Measurements from ENCODE around the gene KCNIP3. TPM values are rescaled to one million over a fixed set of nuclear protein-coding genes. Genes with fewer than 3 reads are reported as not detected.

KCNIP3 gene
- total and polyA plus RNA-seq, 4 donors = 1.8 to 2.7 (median 2.1) TPM

- DNase-seq = no peak
- peaks cover 0 to 4% (median 0%) of the 10 kb centered on the region in 5 donors for H3K4me1 ChIP-seq (ENCODE audit: control insufficient read depth in 5 of 5, insufficient read depth in 5 of 5, low read length in 5 of 5)
Measured at GRCh38 chr2:95310216-95310615, 13.1 kb downstream of the KCNIP3 start.

GRCh38 chr2:95310651-95311050 is 13.5 kb downstream of the KCNIP3 start:
- Histone ChIP-seq H3K4me3 (no peak overlapping the region), H3K9ac (ENCODE audit: insufficient read depth in 1 of 2, low read length in 2 of 2) (no peak overlapping the region), H3K27ac (ENCODE audit: low read depth in 1 of 2, low read length in 1 of 2) (no peak overlapping the region), H3K27me3 (ENCODE audit: control insufficient read depth in 3 of 3, insufficient read depth in 3 of 3, low read length in 2 of 3) (no peaks in the 10 kb centered on the region), H3K36me3 (ENCODE audit: control insufficient read depth in 4 of 4, insufficient read depth in 4 of 4, low read length in 4 of 4) (no peaks in the 10 kb centered on the region), H3K9me3 (ENCODE audit: control insufficient read depth in 4 of 4, insufficient read depth in 3 of 4, low read length in 3 of 4) (no peaks in the 10 kb centered on the region), H3K4me1 (ENCODE audit: control insufficient read depth in 5 of 5, insufficient read depth in 5 of 5, low read length in 5 of 5) (peaks cover 0 to 4% (median 0%) of the 10 kb centered on the region in 5 donors)
- no peak for TF ChIP-seq CTCF (IDR thresholded peaks at IDR 0.05; ENCODE audit: control extremely low read depth, extremely low read depth)
- ATAC-seq (ENCODE audit: insufficient read depth, low FRiP score) (no peak), DNase-seq (no peak)
- 87 to 93% methylated on average over 4 of the region's 4 CpGs for WGBS, 2 donors

More at GRCh38 chr2:95310216-95310615, 13.1 kb downstream of the KCNIP3 start:
- Histone ChIP-seq H3K9ac (ENCODE audit: insufficient read depth in 1 of 2, low read length in 2 of 2) (no peak overlapping the region), H3K27me3 (ENCODE audit: control insufficient read depth in 3 of 3, insufficient read depth in 3 of 3, low read length in 2 of 3) (no peaks in the 10 kb centered on the region), H3K27ac (ENCODE audit: low read depth in 1 of 2, low read length in 1 of 2) (no peak overlapping the region), H3K36me3 (ENCODE audit: control insufficient read depth in 4 of 4, insufficient read depth in 4 of 4, low read length in 4 of 4) (no peaks in the 10 kb centered on the region), H3K9me3 (ENCODE audit: control insufficient read depth in 4 of 4, insufficient read depth in 3 of 4, low read length in 3 of 4) (no peaks in the 10 kb centered on the region), H3K4me3 (no peak overlapping the region)
- no peak for TF ChIP-seq CTCF (IDR thresholded peaks at IDR 0.05; ENCODE audit: control extremely low read depth, extremely low read depth)
- no peak for ATAC-seq (ENCODE audit: insufficient read depth, low FRiP score)
- WGBS, 2 donors = 63 to 81% methylated on average over 8 of the region's 8 CpGs

DNA sequence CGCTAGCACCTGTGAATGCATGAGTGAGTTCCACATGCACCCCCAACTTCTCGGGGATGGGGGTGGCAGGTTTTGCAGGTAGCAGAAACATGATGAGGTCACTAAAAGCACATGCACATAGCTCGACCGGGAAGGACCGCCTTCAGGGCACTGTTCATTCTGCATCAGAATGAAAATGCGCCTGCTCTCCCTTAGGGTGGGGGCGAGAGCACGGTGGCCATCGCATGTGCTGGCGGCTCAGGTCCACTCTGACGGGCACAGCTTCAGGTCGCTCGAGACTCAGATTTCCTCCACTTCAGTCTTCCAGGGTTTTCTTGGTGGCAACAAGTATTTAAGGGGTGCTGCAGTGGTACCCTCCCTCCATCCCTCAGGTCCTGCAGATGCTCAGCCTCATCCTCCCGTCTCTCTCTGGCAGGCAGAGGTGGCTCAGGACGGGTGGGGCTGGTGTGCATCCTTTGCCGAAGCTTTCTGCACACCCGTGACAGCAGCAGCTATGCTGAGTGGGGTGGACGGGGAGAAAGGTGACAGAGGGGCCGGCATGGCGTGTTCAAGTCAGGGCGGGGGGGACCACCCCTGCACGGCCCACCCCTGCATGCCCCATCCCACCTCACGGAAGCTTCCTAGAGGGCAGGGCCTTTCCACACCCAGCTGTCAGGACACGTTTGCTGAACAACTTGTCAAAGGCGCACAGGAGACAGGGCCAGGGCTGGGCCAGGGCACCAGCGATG is 14.8 kb downstream of the KCNIP3 start:
- 80 to 84% methylated on average over 26 of the region's 26 CpGs for WGBS, 2 donors
- H3K4me1 ChIP-seq (ENCODE audit: control insufficient read depth in 5 of 5, insufficient read depth in 5 of 5, low read length in 5 of 5) = no peaks in the 10 kb centered on the region
- H3K9me3 ChIP-seq (ENCODE audit: control insufficient read depth in 4 of 4, insufficient read depth in 3 of 4, low read length in 3 of 4) = no peaks in the 10 kb centered on the region
- no peak overlapping the region for H3K27ac ChIP-seq (ENCODE audit: low read depth in 1 of 2, low read length in 1 of 2)
- H3K4me3 ChIP-seq = no peak overlapping the region
- no peak overlapping the region for H3K9ac ChIP-seq (ENCODE audit: insufficient read depth in 1 of 2, low read length in 2 of 2)
- H3K27me3 ChIP-seq (ENCODE audit: control insufficient read depth in 3 of 3, insufficient read depth in 3 of 3, low read length in 2 of 3) = no peaks in the 10 kb centered on the region
- DNase-seq (no peak), ATAC-seq (ENCODE audit: insufficient read depth, low FRiP score) (no peak)
- TF ChIP-seq CTCF (IDR thresholded peaks at IDR 0.05; ENCODE audit: control extremely low read depth, extremely low read depth) = no peak
- H3K36me3 ChIP-seq (ENCODE audit: control insufficient read depth in 4 of 4, insufficient read depth in 4 of 4, low read length in 4 of 4) = no peaks in the 10 kb centered on the region
